Neutrophil (primary cell): ENCODE data around the gene TENM4.

ENCODE experiments used
- H3K27ac ChIP-seq: fragments of 200-600 bp; sonication (generic); 2 replicates; pipeline ENCODE4 v1.5.1; 2016; ENCODE audit warnings: mild to moderate bottlenecking, moderate library complexity
- H3K27me3 ChIP-seq: fragments of 200-600 bp; sonication (generic); 2 replicates; pipeline ENCODE4 v1.6.0; 2016; ENCODE audit warnings: mild to moderate bottlenecking
- H3K36me3 ChIP-seq: fragments of 200-600 bp; sonication (generic); 2 replicates; pipeline ENCODE4 v1.5.1; 2017
- H3K4me1 ChIP-seq, 2 experiments: fragments of 200-600 bp in 1 of 2; sonication (generic) in 1 of 2; 1 replicate in 1 of 2; 2 replicates in 1 of 2; pipeline versions ENCODE4 v1.5.1 to v1.6.1; 2013 to 2016; ENCODE audit warnings: low read depth in 1 of 2, low read length in 1 of 2, mild to moderate bottlenecking in 1 of 2, moderate library complexity in 1 of 2; ENCODE audit not compliant: control insufficient read depth in 1 of 2, insufficient read depth in 1 of 2
- H3K4me3 ChIP-seq, 2 experiments: fragments of 200-600 bp in 1 of 2; sonication (generic) in 1 of 2; 1 replicate in 1 of 2; 2 replicates in 1 of 2; pipeline ENCODE4 v1.5.1; 2013 to 2016; ENCODE audit warnings: low read depth in 1 of 2, low read length in 1 of 2, mild to moderate bottlenecking in 1 of 2, moderate library complexity in 1 of 2
- H3K9me3 ChIP-seq: fragments of 200-600 bp; sonication (generic); 2 replicates; pipeline ENCODE4 v1.5.1; 2016
- CTCF ChIP-seq: fragments of 200-600 bp; sonication (generic); IDR thresholded peaks from 2 replicates; pipeline ENCODE4 v1.5.1; 2016; ENCODE audit warnings: antibody characterized with exemption

The TENM4 gene

GRCh38 chr11:78784321-78785061, 656.3 kb downstream of the TENM4 start:
- Histone ChIP-seq H3K4me3 (no peak overlapping the region), H3K36me3 (no peaks in the 10 kb centered on the region), H3K4me1 (no peaks in the 10 kb centered on the region), H3K9me3 (no peaks in the 10 kb centered on the region), H3K27me3 (peaks cover 28% of the 10 kb centered on the region), H3K27ac (no peak overlapping the region)
- TF ChIP-seq CTCF, result no peak

- no peak for TF ChIP-seq CTCF
- H3K4me3 ChIP-seq, result no peak overlapping the region
- H3K4me1 ChIP-seq, result no peaks in the 10 kb centered on the region
- no peaks in the 10 kb centered on the region for H3K9me3 ChIP-seq
- no peaks in the 10 kb centered on the region for H3K36me3 ChIP-seq
- H3K27me3 ChIP-seq, result peaks cover 35% of the 10 kb centered on the region
- no peak overlapping the region for H3K27ac ChIP-seq
Observed at GRCh38 chr11:78783846-78784245, 657.0 kb downstream of the TENM4 start.

GRCh38 chr11:78783301-78783700, 657.5 kb downstream of the TENM4 start:
- Histone ChIP-seq H3K36me3 (no peaks in the 10 kb centered on the region), H3K27ac (no peak overlapping the region), H3K4me3 (no peak overlapping the region), H3K4me1 (no peaks in the 10 kb centered on the region), H3K9me3 (no peaks in the 10 kb centered on the region), H3K27me3 (peaks cover 35% of the 10 kb centered on the region)
- TF ChIP-seq CTCF, result no peak

- Histone ChIP-seq H3K9me3 (no peaks in the 10 kb centered on the region), H3K27ac (no peak overlapping the region), H3K27me3 (peaks cover 38% of the 10 kb centered on the region), H3K4me1 (no peaks in the 10 kb centered on the region), H3K36me3 (no peaks in the 10 kb centered on the region), H3K4me3 (no peak overlapping the region)
- no peak for TF ChIP-seq CTCF
Observed at GRCh38 chr11:78782725-78783124, 658.1 kb downstream of the TENM4 start.

- Histone ChIP-seq H3K36me3 (no peaks in the 10 kb centered on the region), H3K9me3 (no peaks in the 10 kb centered on the region), H3K27me3 (peaks cover 43% of the 10 kb centered on the region), H3K4me1 (no peaks in the 10 kb centered on the region), H3K4me3 (no peak overlapping the region), H3K27ac (no peak overlapping the region)
- TF ChIP-seq CTCF, result no peak
Observed at GRCh38 chr11:78780889-78781288, 659.9 kb downstream of the TENM4 start.
